ENCODE results near the gene BRPF3. TPM values are rescaled to one million over a fixed set of nuclear protein-coding genes. Genes with fewer than 3 reads are reported as not detected.

BRPF3 gene
- total RNA-seq, 1 experiment from 2014 or later: 41.4 TPM

GRCh38 chr6:36210182-36210581, 13.6 kb downstream of the BRPF3 start:
- Histone ChIP-seq H3K4me3 (ENCODE audit: low read depth, low read length) (no peak overlapping the region), H3K9me3 (no peaks in the 10 kb centered on the region), H3K27me3 (replicated peaks; ENCODE audit: control insufficient read depth, insufficient read depth, low read length) (no peaks in the 10 kb centered on the region), H3K4me1 (no peaks in the 10 kb centered on the region), H3K36me3 (ENCODE audit: control insufficient read depth, insufficient read depth, low read length) (peaks cover 5% of the 10 kb centered on the region)
- no TSS peak for BruUV-seq (replicated peaks)
- ChIA-PET POLR2A (no interaction called here), CTCF (no interaction called here)
- no peaks in the 10 kb centered on the region for H3K4me1 Mint-ChIP-seq (ENCODE audit: low read depth, unreplicated experiment)
- DNase-seq: no peak
- no peak for TF ChIP-seq CTCF (IDR thresholded peaks at IDR 0.05; ENCODE audit: insufficient read depth in 1 of 2, low read depth in 1 of 2, low read length in 1 of 2, severe bottlenecking in 1 of 2, unreplicated experiment in 1 of 2)
- H3K27me3 Mint-ChIP-seq (ENCODE audit: insufficient read depth, unreplicated experiment): no peaks in the 10 kb centered on the region
- H3K36me3 Mint-ChIP-seq (ENCODE audit: insufficient read depth, unreplicated experiment): peaks cover 84% of the 10 kb centered on the region
- no peak overlapping the region for H3K4me3 Mint-ChIP-seq (ENCODE audit: unreplicated experiment)
- intact Hi-C loops (cut with micrococcal nuclease; ENCODE audit: unreplicated experiment): no loop called here
- H3K27ac Mint-ChIP-seq (ENCODE audit: unreplicated experiment): no peak overlapping the region
- no peaks in the 10 kb centered on the region for H3K9me3 Mint-ChIP-seq (ENCODE audit: unreplicated experiment)

GRCh38 chr6:36210886-36211595, 14.5 kb downstream of the BRPF3 start:
- peaks cover 5% of the 10 kb centered on the region for H3K36me3 ChIP-seq (ENCODE audit: control insufficient read depth, insufficient read depth, low read length)
- no peaks in the 10 kb centered on the region for H3K27me3 Mint-ChIP-seq (ENCODE audit: insufficient read depth, unreplicated experiment)
- H3K27ac Mint-ChIP-seq (ENCODE audit: unreplicated experiment): no peak overlapping the region
- no peaks in the 10 kb centered on the region for H3K4me1 ChIP-seq
- ChIA-PET CTCF (no interaction called here), POLR2A (no interaction called here)
- no TSS peak for BruUV-seq (replicated peaks)
- no peaks in the 10 kb centered on the region for H3K9me3 Mint-ChIP-seq (ENCODE audit: unreplicated experiment)
- DNase-seq: no peak
- intact Hi-C loops (cut with micrococcal nuclease; ENCODE audit: unreplicated experiment): no loop called here
- peaks cover 81% of the 10 kb centered on the region for H3K36me3 Mint-ChIP-seq (ENCODE audit: insufficient read depth, unreplicated experiment)
- no peaks in the 10 kb centered on the region for H3K4me1 Mint-ChIP-seq (ENCODE audit: low read depth, unreplicated experiment)
- TF ChIP-seq CTCF (IDR thresholded peaks at IDR 0.05; ENCODE audit: insufficient read depth in 1 of 2, low read depth in 1 of 2, low read length in 1 of 2, severe bottlenecking in 1 of 2, unreplicated experiment in 1 of 2): no peak
- H3K4me3 ChIP-seq (ENCODE audit: low read depth, low read length): no peak overlapping the region
- H3K9me3 ChIP-seq: no peaks in the 10 kb centered on the region
- no peaks in the 10 kb centered on the region for H3K27me3 ChIP-seq (replicated peaks; ENCODE audit: control insufficient read depth, insufficient read depth, low read length)
- H3K4me3 Mint-ChIP-seq (ENCODE audit: unreplicated experiment): no peak overlapping the region

GRCh38 chr6:36216559-36216958, 20.0 kb downstream of the BRPF3 start:
- Histone ChIP-seq H3K36me3 (ENCODE audit: control insufficient read depth, insufficient read depth, low read length) (peaks cover 3% of the 10 kb centered on the region; the same call in 1 of the 2 replicates), H3K4me3 (ENCODE audit: low read depth, low read length) (no peak overlapping the region), H3K27me3 (replicated peaks; ENCODE audit: control insufficient read depth, insufficient read depth, low read length) (no peaks in the 10 kb centered on the region), H3K9me3 (no peaks in the 10 kb centered on the region), H3K4me1 (0 out of 2 replicates have a peak, but pooled peaks cover 4% of the 10 kb centered on the region)
- DNase-seq: no peak
- CTCF ChIA-PET: no interaction called here
- no TSS peak for BruUV-seq (replicated peaks)
- H3K36me3 Mint-ChIP-seq (ENCODE audit: insufficient read depth, unreplicated experiment): peaks cover 49% of the 10 kb centered on the region
- H3K27me3 Mint-ChIP-seq (ENCODE audit: insufficient read depth, unreplicated experiment): no peaks in the 10 kb centered on the region
- H3K4me1 Mint-ChIP-seq (ENCODE audit: low read depth, unreplicated experiment): no peaks in the 10 kb centered on the region
- H3K4me3 Mint-ChIP-seq (ENCODE audit: unreplicated experiment): no peak overlapping the region
- no peak for TF ChIP-seq CTCF (IDR thresholded peaks at IDR 0.05; ENCODE audit: insufficient read depth in 1 of 2, low read depth in 1 of 2, low read length in 1 of 2, severe bottlenecking in 1 of 2, unreplicated experiment in 1 of 2)
- no peaks in the 10 kb centered on the region for H3K9me3 Mint-ChIP-seq (ENCODE audit: unreplicated experiment)
- POLR2A ChIA-PET: no interaction called here
- intact Hi-C loops (cut with micrococcal nuclease; ENCODE audit: unreplicated experiment): no loop called here
- H3K27ac Mint-ChIP-seq (ENCODE audit: unreplicated experiment): no peak overlapping the region
